Temporal lobe (tissue), 1 donor: ENCODE results near the gene OR6F1. TPM values are rescaled to one million over a fixed set of nuclear protein-coding genes. Genes with fewer than 3 reads are reported as not detected.

Experiments used
- total RNA-seq: library from RNA; depleted of rRNA; stranded (reverse); fragments of >200 nt; gene quantifications from one replicate; pipeline ENCODE4 v1.2.3, GENCODE V29; 2014

Gene OR6F1
- total RNA-seq, 1 donor from 2014 or later: not detected

Other genes starting within 250 kb of the OR6F1 start
- not detected for gene OR2C3, start 180.2 kb downstream of the OR6F1 start, total RNA-seq
- under 0.01 TPM for gene GCSAML, start 167.5 kb downstream of the OR6F1 start, total RNA-seq
- gene OR2G2, start 128.3 kb downstream of the OR6F1 start, total RNA-seq: not detected
- gene OR2G3, start 111.1 kb downstream of the OR6F1 start, total RNA-seq: not detected
- not detected for gene OR13G1, start 36.9 kb downstream of the OR6F1 start, total RNA-seq
- gene OR14K1, start 22.0 kb upstream of the OR6F1 start, total RNA-seq: not detected
- gene OR14A2, start 31.5 kb upstream of the OR6F1 start, total RNA-seq: not detected
- gene OR1C1, start 43.9 kb upstream of the OR6F1 start, total RNA-seq: not detected
- gene OR14A16, start 107.5 kb upstream of the OR6F1 start, total RNA-seq: not detected
- not detected for gene OR11L1, start 125.2 kb upstream of the OR6F1 start, total RNA-seq
- 5.7 TPM for gene TRIM58, start 140.5 kb upstream of the OR6F1 start, total RNA-seq
- gene OR2W3, start 178.9 kb upstream of the OR6F1 start, total RNA-seq: 2.5 TPM
- gene OR2T8, start 203.6 kb upstream of the OR6F1 start, total RNA-seq: not detected
- not detected for gene OR2AJ1, start 208.2 kb upstream of the OR6F1 start, total RNA-seq
- gene OR2L8, start 232.2 kb upstream of the OR6F1 start, total RNA-seq: 0.74 TPM
- gene OR2AK2, start 248.6 kb upstream of the OR6F1 start, total RNA-seq: not detected